Measurements from ENCODE around the gene GABARAP.

- TF ChIP-seq CTCF (optimal IDR thresholded peaks at IDR 0.05 in 1 of 3, IDR thresholded peaks at IDR 0.05 in 1 of 3, conservative IDR thresholded peaks at IDR 0.05 in 1 of 3; ENCODE audit: extremely low read depth in 1 of 3, insufficient read depth in 2 of 3, low read length in 3 of 3) (no peak), EZH2 (IDR thresholded peaks at IDR 0.05; ENCODE audit: low read length) (no peak)
Measured at GRCh38 chr17:7208754-7209460, 33.3 kb downstream of the GABARAP start.
